GM19463 (cell line): ENCODE data around the gene PRKAR1B.
"Not testable (repeated sequence)": the region's sequence is repeated elsewhere in the genome, so short reads cannot be mapped to it uniquely, and the experiment has no call there.

ENCODE experiments used
- ATAC-seq: cut with Tn5 transposase; IDR thresholded peaks from one replicate; pipeline ENCODE4 v1.9.1; 2021; ENCODE audit warnings: mild to moderate bottlenecking, moderate library complexity; ENCODE audit not compliant: unreplicated experiment

The PRKAR1B gene

GRCh38 chr7:757741-758163 is 30.7 kb upstream of the PRKAR1B start:
- ATAC-seq = no peak

GRCh38 chr7:756928-757560 is 30.0 kb upstream of the PRKAR1B start:
- ATAC-seq = no peak

GRCh38 chr7:756231-756927 is 29.3 kb upstream of the PRKAR1B start:
- ATAC-seq = no peak

- ATAC-seq = no peak
Measured at GRCh38 chr7:755413-755805, 28.3 kb upstream of the PRKAR1B start.

- no peak for ATAC-seq
Measured at GRCh38 chr7:754531-755412, 27.7 kb upstream of the PRKAR1B start.

- ATAC-seq = no peak
Measured at GRCh38 chr7:753190-753589, 26.1 kb upstream of the PRKAR1B start.

- ATAC-seq = not testable (repeated sequence)
Measured at GRCh38 chr7:752256-752655, 25.2 kb upstream of the PRKAR1B start.

GRCh38 chr7:751826-752225 is 24.7 kb upstream of the PRKAR1B start:
- ATAC-seq = no peak

- no peak for ATAC-seq
Measured at GRCh38 chr7:750111-750905, 23.2 kb upstream of the PRKAR1B start.

- ATAC-seq = no peak
Measured at GRCh38 chr7:749140-749551, 22.1 kb upstream of the PRKAR1B start.

- ATAC-seq = no peak
Measured at GRCh38 chr7:748446-748845, 21.4 kb upstream of the PRKAR1B start.

GRCh38 chr7:747186-747585 is 20.1 kb upstream of the PRKAR1B start:
- no peak for ATAC-seq

- no peak for ATAC-seq
Measured at GRCh38 chr7:746155-747061, 19.3 kb upstream of the PRKAR1B start.

GRCh38 chr7:745431-746154 is 18.5 kb upstream of the PRKAR1B start:
- no peak for ATAC-seq

- no peak for ATAC-seq
Measured at GRCh38 chr7:744854-745430, 17.9 kb upstream of the PRKAR1B start.

- ATAC-seq = not testable (repeated sequence)
Measured at GRCh38 chr7:744128-744520, 17.0 kb upstream of the PRKAR1B start.

- ATAC-seq = not testable (repeated sequence)
Measured at GRCh38 chr7:743341-744127, 16.5 kb upstream of the PRKAR1B start.

GRCh38 chr7:742791-743190 is 15.7 kb upstream of the PRKAR1B start:
- ATAC-seq = no peak
